Testis (tissue), 3 donors: ENCODE data around the gene RBM33. TPM values are rescaled to one million over a fixed set of nuclear protein-coding genes. Genes with fewer than 3 reads are reported as not detected.

Experiments
- DNase-seq: peaks from one replicate; pipeline ENCODE4 v3.0.0-alpha.2; 2019
- H3K27ac ChIP-seq, 2 donors: fragments of 200-600 bp; sonication (generic); one replicate each; pipeline ENCODE4 v1.5.1; 2019
- H3K27me3 ChIP-seq: fragments of 200-600 bp; sonication (generic); one replicate; pipeline ENCODE4 v1.5.1; 2019
- H3K36me3 ChIP-seq: fragments of 200-600 bp; sonication (generic); one replicate; pipeline ENCODE4 v1.5.1; 2017; ENCODE audit warnings: low read depth; ENCODE audit errors: missing control alignments
- H3K4me1 ChIP-seq: fragments of 200-600 bp; sonication (generic); one replicate; pipeline ENCODE4 v1.5.1; 2019
- H3K4me3 ChIP-seq, 2 donors: fragments of 200-600 bp; sonication (generic); one replicate each; pipeline ENCODE4 v1.5.1; 2017 to 2019
- H3K9me3 ChIP-seq: fragments of 200-600 bp; sonication (generic); one replicate; pipeline ENCODE4 v1.5.1; 2017
- POLR2A ChIP-seq: fragments of 450-650 bp; IDR thresholded peaks from one replicate; pipeline ENCODE4 v1.6.1; 2017; ENCODE audit warnings: antibody characterized with exemption, mild to moderate bottlenecking, moderate library complexity
- WGBS, 2 donors: methylation state at CpG; one replicate each; pipeline ENCODE4 v1.1.5; 2018; 5-methylcytosine and 5-hydroxymethylcytosine counted together
- intact Hi-C: fragments of 100-400 bp; cut with DNase I; formaldehyde crosslinking; loops from one replicate; pipeline ENCODE4 v1.15.1; 2023; ENCODE audit warnings: low total_unique reads
- polyA plus RNA-seq: library from polyadenylated mRNA; stranded (reverse); fragments of 350-450 nt; fragmentation: Illumina TruSeq; extraction: RNeasy Lipid Tissue Mini Kit (QIAGEN cat#74804); gene quantifications from one replicate; pipeline ENCODE4 v1.2.3, GENCODE V29; 2014; ENCODE audit warnings: low read depth, low replicate concordance; ENCODE audit not compliant: insufficient read depth
- total RNA-seq, 2 donors: library from RNA; depleted of rRNA; stranded (reverse); fragments of >200 nt; gene quantifications; one replicate each; pipeline ENCODE4 v1.2.3, GENCODE V29; 2016
- TF ChIP-seq, protein P1 (sequence below), 3 experiments: fragments of 450-650 bp in 2 of 3; fragments of 200-600 bp in 1 of 3; sonication (generic) in 1 of 3; IDR thresholded peaks; one replicate each; pipeline ENCODE4 v1.5.1; 2016 to 2019; ENCODE audit warnings: antibody characterized with exemption in 3 of 3, mild to moderate bottlenecking in 2 of 3, moderate library complexity in 1 of 3

The RBM33 gene
- total and polyA plus RNA-seq, 3 donors from 2014 or later: 27.3 to 104 (median 93.4) TPM

DNA sequence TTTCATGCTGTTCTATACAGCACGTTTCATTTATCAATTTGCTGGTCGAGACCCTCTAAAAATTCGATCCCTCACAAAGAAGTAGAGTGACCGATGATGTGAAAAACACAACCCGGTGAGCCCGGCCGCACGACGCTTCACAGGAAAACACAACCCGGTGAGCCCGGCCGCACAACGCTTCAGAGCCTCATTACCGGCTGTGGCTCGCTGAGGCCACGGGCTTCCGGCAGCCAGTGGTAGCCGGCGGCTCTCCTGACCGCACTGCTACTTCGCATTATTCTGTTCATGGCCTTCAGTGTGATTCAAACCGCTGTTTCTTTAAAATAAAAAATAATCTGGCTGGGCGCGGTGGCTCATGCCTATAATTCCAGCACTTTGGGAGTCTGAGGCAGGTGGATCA, 42.3 kb upstream of the RBM33 start:
- intact Hi-C loops: no loop called here
- no peak overlapping the region for H3K4me3 ChIP-seq

DNA sequence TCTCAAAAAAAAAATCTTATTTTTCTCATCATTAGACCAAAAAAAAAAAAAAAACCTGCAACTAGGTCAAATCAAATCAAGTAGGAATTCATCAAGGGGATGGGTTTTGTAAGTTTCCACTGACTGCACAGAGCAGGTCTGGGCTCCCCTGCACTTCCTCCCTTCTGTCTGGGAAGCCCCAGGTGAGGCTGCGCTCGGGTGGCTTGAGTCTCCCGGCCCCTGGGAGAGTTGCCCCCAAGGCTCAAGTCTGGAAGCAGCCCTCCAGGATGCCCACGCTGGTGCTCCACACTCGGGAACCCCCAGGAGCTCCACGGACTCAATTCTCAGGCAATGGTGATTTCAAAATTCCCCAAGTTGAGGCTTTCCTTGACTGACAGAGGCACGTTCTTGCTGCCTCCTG, 41.7 kb upstream of the RBM33 start:
- Histone ChIP-seq H3K36me3 (no peaks in the 10 kb centered on the region), H3K27me3 (no peaks in the 10 kb centered on the region), H3K4me3 (no peak overlapping the region), H3K9me3 (no peaks in the 10 kb centered on the region), H3K27ac (no peak overlapping the region), H3K4me1 (no peaks in the 10 kb centered on the region)
- intact Hi-C loops: no loop called here
- no peak for DNase-seq
- 84 to 89% methylated on average over 7 of the region's 7 CpGs for WGBS, 2 donors
- no peak for TF ChIP-seq POLR2A
- TF ChIP-seq, protein P1, sequence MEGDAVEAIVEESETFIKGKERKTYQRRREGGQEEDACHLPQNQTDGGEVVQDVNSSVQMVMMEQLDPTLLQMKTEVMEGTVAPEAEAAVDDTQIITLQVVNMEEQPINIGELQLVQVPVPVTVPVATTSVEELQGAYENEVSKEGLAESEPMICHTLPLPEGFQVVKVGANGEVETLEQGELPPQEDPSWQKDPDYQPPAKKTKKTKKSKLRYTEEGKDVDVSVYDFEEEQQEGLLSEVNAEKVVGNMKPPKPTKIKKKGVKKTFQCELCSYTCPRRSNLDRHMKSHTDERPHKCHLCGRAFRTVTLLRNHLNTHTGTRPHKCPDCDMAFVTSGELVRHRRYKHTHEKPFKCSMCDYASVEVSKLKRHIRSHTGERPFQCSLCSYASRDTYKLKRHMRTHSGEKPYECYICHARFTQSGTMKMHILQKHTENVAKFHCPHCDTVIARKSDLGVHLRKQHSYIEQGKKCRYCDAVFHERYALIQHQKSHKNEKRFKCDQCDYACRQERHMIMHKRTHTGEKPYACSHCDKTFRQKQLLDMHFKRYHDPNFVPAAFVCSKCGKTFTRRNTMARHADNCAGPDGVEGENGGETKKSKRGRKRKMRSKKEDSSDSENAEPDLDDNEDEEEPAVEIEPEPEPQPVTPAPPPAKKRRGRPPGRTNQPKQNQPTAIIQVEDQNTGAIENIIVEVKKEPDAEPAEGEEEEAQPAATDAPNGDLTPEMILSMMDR (IDR thresholded peaks at IDR 0.05): no peak

More for the DNA sequence above, 42.3 kb upstream of the RBM33 start:
- TF ChIP-seq, protein P1 (IDR thresholded peaks at IDR 0.05): no peak
- no peak for TF ChIP-seq POLR2A
- H3K36me3 ChIP-seq: no peaks in the 10 kb centered on the region
- H3K27me3 ChIP-seq: no peaks in the 10 kb centered on the region
- H3K4me1 ChIP-seq: no peaks in the 10 kb centered on the region
- WGBS, 2 donors: 71 to 82% methylated on average over 24 of the region's 24 CpGs
- DNase-seq: no peak
- no peaks in the 10 kb centered on the region for H3K9me3 ChIP-seq
- no peak overlapping the region for H3K27ac ChIP-seq

DNA sequence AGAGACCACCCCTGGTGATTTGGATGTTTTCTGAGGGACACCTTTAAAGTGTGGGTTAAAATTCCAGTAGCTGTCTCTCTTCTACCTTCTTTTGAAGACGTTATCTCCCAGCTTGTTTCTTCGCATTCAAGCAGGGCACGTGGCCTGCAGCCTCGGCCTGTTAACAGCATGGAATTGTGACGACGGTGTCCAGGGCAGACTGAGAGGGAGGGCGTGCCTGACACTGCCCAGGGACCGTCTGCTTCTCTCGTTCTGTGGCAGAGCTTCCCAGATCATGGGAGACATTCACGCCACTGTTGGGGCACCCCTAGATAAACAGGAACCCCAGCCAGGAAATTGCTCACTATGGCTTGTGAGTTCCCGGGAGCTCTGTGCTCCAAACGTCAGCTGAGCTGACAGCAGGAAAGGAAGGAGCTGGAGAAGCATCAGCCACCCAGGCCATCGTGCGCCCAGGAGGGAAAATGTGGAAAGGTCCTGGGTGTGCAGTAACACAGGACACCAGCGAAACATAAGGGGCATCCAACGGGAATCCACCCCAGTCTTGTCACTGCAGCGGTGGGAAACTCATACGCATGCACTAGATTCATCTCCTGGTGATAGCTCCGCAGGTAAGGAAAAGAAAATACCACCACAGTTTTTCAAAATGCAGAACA, 41.1 kb upstream of the RBM33 start:
- no peaks in the 10 kb centered on the region for H3K4me1 ChIP-seq
- no peak overlapping the region for H3K4me3 ChIP-seq
- TF ChIP-seq, protein P1 (IDR thresholded peaks at IDR 0.05): no peak
- TF ChIP-seq POLR2A: no peak
- no peaks in the 10 kb centered on the region for H3K36me3 ChIP-seq
- DNase-seq: no peak
- 70 to 74% methylated on average over 17 to 19 of the region's 19 CpGs for WGBS, 2 donors
- H3K9me3 ChIP-seq: no peaks in the 10 kb centered on the region
- intact Hi-C loops: no loop called here
- H3K27me3 ChIP-seq: no peaks in the 10 kb centered on the region
- H3K27ac ChIP-seq: no peak overlapping the region

DNA sequence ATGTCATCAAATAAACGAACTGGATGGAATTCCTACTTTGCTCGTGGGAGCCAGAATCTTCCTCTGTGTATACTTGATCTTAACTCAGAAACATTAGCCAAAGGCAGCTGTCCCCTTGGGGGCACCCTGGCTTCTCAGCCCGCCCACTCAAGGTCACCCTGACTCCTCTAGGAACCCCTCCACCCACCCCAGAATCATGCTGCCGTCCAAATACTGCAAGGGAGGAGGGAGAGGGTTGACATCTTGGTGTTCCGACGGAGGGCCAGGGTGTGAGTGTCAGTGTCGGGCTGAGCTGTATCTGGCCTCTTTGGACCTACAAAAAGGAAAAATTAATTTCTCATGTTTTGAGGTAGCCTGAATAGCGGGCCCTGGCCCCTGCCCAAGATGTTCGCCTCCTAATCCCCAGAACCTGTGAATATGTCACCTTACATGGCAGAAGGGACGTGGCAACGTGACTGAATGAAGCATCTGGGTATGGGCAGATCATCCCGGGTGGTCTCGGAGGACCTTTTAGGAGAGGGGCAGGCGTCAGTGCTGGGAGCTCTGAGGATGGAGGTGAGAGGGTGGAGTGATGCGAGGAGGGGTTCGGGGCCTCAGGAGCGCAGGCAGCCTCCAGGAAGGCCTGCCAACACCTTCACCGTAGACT, 40.5 kb upstream of the RBM33 start:
- no peaks in the 10 kb centered on the region for H3K27me3 ChIP-seq
- DNase-seq: no peak
- H3K4me1 ChIP-seq: no peaks in the 10 kb centered on the region
- H3K36me3 ChIP-seq: no peaks in the 10 kb centered on the region
- no peak overlapping the region for H3K27ac ChIP-seq
- intact Hi-C loops: no loop called here
- 74 to 76% methylated on average over 18 of the region's 18 CpGs for WGBS, 2 donors
- H3K9me3 ChIP-seq: no peaks in the 10 kb centered on the region
- no peak for TF ChIP-seq POLR2A
- TF ChIP-seq, protein P1 (IDR thresholded peaks at IDR 0.05): no peak
- no peak overlapping the region for H3K4me3 ChIP-seq
